HUES6 (cell line): ENCODE data around the gene PRAME.
"Not testable (repeated sequence)": the region's sequence is repeated elsewhere in the genome, so short reads cannot be mapped to it uniquely, and the experiment has no call there.

ENCODE experiments used
- H3K27ac ChIP-seq: 2 replicates; pipeline ENCODE4 v1.7.0; 2013; ENCODE audit warnings: low read depth, mild to moderate bottlenecking, low read length, inconsistent platforms
- H3K27me3 ChIP-seq: 2 replicates; pipeline ENCODE4 v1.6.1; 2013; ENCODE audit warnings: low read length; ENCODE audit not compliant: control insufficient read depth, insufficient read depth
- H3K36me3 ChIP-seq: 2 replicates; pipeline ENCODE4 v1.6.1; 2013; ENCODE audit warnings: low read length; ENCODE audit not compliant: control insufficient read depth, insufficient read depth
- H3K4me1 ChIP-seq: 2 replicates; pipeline ENCODE4 v1.6.1; 2013; ENCODE audit warnings: low read length; ENCODE audit not compliant: control insufficient read depth, insufficient read depth
- H3K4me3 ChIP-seq: 2 replicates; pipeline ENCODE4 v1.5.1; 2013; ENCODE audit warnings: low read depth, low read length
- H3K9ac ChIP-seq: one replicate; pipeline ENCODE4 v1.6.1; 2013; ENCODE audit warnings: mild to moderate bottlenecking, low read length
- H3K9me3 ChIP-seq: 2 replicates; pipeline ENCODE4 v1.6.1; 2013; ENCODE audit warnings: low read depth, low read length; ENCODE audit not compliant: control insufficient read depth, insufficient read depth

PRAME gene

DNA sequence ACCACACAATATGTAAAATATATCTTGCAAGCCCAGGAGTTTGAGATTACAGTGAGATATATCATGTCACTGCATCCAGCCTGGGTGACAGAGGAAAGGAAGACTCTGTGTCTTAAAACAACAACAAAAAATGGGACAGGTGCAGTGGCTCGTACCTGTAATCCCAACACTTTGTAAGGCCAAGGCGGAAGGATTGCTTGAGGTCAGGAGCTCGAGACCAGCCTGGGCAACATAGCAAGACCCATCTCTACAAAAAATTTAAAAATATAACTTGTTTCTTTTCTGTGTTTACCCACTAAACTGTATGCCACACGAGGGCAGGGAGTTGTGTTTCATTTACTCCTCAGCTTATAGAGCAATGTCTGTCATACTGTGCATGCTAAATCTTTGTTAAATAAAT, 42.1 kb downstream of the PRAME start:
- Histone ChIP-seq H3K27me3 (peaks cover 79% of the 10 kb centered on the region), H3K4me3 (no peak overlapping the region), H3K36me3 (no peaks in the 10 kb centered on the region), H3K27ac (no peak overlapping the region), H3K4me1 (peaks cover 12% of the 10 kb centered on the region; the same call in 1 of the 2 replicates), H3K9ac (no peak overlapping the region), H3K9me3 (no peaks in the 10 kb centered on the region)

DNA sequence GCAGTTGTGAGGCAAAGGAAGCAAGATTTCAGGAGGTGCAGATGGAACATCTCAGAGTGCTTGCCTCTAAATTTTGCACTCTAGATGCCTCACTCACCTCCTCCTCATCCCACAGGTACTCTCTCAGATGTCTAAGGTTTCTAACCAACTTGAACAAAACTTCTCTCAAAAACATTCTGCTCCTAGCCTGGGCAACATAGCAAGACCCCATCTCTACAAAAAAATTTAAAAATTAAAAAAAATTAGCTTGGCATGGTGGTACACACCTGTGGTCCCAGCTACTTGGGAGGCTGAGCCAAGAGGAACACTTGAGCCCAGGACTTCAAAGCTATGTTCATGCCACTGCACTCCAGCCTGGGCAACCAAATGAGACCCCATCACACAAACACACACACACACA, 43.2 kb downstream of the PRAME start:
- Histone ChIP-seq H3K36me3 (no peaks in the 10 kb centered on the region), H3K4me1 (peaks cover 12% of the 10 kb centered on the region; the same call in 1 of the 2 replicates), H3K27ac (no peak overlapping the region), H3K27me3 (peaks cover 77% of the 10 kb centered on the region), H3K9me3 (0 out of 2 replicates have a peak, but pooled peaks cover 3% of the 10 kb centered on the region), H3K4me3 (no peak overlapping the region), H3K9ac (no peak overlapping the region)

DNA sequence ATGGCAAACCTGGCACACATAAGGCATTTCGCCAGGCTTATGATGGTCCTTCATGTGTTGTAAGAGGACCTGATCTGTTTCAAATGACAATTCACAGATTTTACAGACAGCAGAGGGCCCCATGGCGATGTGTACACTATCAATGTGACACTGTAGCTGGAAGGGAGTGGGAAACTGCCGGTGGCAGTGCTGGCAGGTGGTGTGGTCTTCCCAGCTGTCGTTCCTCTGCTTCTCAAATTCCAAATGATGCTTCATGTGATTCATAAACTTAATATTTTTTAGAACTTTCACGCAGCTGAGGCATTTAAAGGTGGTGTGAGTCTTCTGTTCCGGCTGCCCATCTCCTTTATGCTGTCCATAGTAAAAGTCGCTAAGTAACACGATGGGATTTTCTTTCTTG, 44.6 kb downstream of the PRAME start:
- H3K27me3 ChIP-seq: peaks cover 65% of the 10 kb centered on the region

DNA sequence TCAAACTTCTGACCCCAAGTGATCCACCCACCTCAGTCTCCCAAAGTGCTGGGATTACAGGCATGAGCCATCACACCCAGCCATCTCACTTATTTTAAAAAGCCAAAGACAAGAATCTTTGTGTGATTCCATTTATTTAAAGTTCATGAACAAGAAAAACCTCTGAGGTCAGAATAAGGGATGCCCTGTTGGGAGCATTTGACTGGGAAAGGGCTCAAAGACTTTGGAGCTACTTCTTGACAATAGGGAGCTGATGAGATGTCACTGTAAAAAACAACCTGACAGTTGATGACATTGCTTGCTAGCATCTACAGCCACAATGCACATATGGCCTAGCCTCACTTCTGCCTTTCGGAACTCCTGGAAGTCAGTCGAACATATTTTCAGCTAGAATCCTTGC, 45.4 kb downstream of the PRAME start:
- H3K9me3 ChIP-seq: peaks cover 13% of the 10 kb centered on the region; the same call in 1 of the 2 replicates
- no peak overlapping the region for H3K4me3 ChIP-seq
- H3K27ac ChIP-seq: no peak overlapping the region
- H3K4me1 ChIP-seq: no peaks in the 10 kb centered on the region
- H3K9ac ChIP-seq: no peak overlapping the region
- H3K36me3 ChIP-seq: no peaks in the 10 kb centered on the region
- H3K27me3 ChIP-seq: peaks cover 60% of the 10 kb centered on the region

More for the DNA sequence above, 44.6 kb downstream of the PRAME start:
- H3K36me3 ChIP-seq, H3K4me1 ChIP-seq, H3K27ac ChIP-seq, H3K4me3 ChIP-seq, H3K9ac ChIP-seq, H3K9me3 ChIP-seq: not testable (repeated sequence)

DNA sequence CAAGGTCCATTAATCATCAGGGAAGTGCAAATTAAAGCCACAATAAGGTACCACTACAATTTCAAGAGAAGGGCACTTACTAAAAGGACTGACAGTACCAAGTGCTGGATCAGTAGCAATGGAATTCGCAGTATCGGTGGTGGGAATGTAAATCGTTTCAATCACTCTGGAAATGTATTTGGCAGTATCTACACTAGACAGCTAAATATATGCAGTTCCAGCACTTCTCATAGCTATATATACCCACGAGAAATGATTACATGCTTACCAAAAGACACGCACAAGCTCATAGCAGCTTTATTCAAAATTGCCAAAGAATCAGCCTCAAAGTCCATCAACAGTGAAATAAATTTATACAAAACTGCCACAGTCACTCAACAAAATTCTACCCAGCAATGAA, 46.1 kb downstream of the PRAME start:
- H3K4me3 ChIP-seq: no peak overlapping the region
- H3K9me3 ChIP-seq: peaks cover 13% of the 10 kb centered on the region; the same call in 1 of the 2 replicates
- H3K27me3 ChIP-seq: peaks cover 63% of the 10 kb centered on the region
- H3K4me1 ChIP-seq: no peaks in the 10 kb centered on the region
- no peak overlapping the region for H3K9ac ChIP-seq
- H3K27ac ChIP-seq: no peak overlapping the region
- H3K36me3 ChIP-seq: no peaks in the 10 kb centered on the region

DNA sequence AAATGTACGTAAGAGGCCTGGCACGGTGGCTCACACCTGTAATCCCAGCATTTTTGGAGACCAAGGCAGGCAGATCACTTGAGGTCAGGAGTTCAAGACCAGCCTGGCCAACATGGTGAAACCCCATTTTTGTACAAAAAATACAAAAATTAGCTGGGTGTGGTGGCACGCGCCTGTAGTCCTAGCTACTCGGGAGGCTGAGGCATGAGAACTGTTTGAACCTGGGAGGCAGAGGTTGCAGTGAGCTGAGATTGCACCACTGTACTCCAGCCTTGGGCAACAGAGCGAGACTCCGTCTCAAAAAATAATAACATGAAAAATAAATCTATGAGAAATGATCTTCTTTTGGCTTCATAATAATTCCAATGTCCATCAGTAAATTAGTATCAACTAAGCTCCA, 48.2 kb downstream of the PRAME start:
- not testable (repeated sequence) for H3K9ac ChIP-seq, H3K36me3 ChIP-seq, H3K4me3 ChIP-seq, H3K27ac ChIP-seq, H3K4me1 ChIP-seq
- H3K9me3 ChIP-seq: peaks cover 13% of the 10 kb centered on the region; the same call in 1 of the 2 replicates
- peaks cover 51% of the 10 kb centered on the region for H3K27me3 ChIP-seq

DNA sequence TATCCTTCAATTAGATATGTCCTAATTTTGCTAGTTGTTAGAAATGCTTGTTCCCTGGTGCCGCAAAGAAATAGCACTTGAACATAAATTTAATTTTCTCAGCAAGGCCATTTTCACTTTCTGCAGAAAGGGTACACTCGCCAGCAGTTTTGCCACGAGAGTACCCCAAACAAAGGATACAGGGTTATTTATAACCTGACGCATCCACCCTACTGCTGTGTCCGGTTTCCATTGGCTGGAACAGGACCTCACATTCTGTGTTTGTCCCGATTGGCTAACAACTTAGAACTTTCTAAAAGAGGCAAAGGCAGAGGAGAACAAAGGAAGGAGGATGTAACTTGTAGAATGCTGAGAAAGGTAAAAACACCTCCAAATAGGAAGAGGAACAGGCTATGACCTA, 49.2 kb downstream of the PRAME start:
- H3K4me1 ChIP-seq, H3K4me3 ChIP-seq, H3K36me3 ChIP-seq, H3K9ac ChIP-seq, H3K27ac ChIP-seq: not testable (repeated sequence)
- H3K27me3 ChIP-seq: peaks cover 42% of the 10 kb centered on the region
- H3K9me3 ChIP-seq: peaks cover 13% of the 10 kb centered on the region; the same call in 1 of the 2 replicates

DNA sequence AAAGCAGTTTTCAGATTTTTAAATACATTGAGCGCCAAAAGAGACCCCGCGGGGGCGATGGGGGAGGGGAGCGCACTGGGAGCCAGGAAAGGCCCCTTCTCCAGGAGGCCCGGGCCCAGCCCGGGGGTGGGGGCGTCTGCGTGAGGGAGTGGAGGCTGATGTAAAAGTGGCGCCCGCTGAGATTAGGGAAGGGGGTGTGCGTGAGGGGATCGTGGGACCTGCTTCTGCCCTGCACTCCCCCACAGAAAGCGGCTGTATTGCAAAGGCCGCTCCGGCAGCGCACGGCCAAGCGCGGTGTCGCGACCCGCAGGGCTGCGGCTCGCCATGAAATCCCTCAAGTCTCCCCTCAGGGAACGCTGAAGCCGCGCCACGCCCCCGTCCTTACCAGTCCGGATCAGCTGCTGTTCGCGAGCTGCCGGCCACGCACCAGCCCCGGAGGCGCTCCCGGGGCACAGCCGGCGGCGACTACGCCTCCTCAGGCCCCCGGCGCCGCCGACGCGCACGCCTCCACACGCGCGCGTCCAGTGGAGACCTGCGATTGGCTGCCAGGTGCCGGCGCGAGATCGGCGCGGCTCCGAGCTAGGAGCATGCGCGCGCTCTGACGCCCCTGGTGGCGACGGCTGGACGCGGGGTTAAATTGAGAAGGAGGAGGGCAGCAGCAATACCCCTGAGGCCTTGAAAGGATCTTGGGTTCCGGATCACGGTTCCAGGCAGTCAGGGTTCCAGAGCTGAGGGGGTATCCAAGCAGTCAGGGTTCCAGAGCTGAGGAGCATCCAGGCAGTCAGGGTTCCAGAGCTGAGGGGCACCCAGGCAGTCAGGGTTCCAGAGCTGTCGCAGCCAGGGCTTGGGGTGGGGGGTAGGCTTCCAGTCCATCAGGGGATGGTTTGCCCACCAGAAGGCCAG, 50.5 kb downstream of the PRAME start, which contains the start of gene ZNF280B:
TSS of gene ZNF280B (minus strand) at position 469 of the 903 bp plus-strand sequence. CDS start 19,344 bp downstream, outside the sequence.
- Histone ChIP-seq H3K9me3 (peaks cover 13% of the 10 kb centered on the region; the same call in 1 of the 2 replicates), H3K4me1 (peaks cover 3% of the 10 kb centered on the region; the same call in 1 of the 2 replicates), H3K36me3 (peaks cover 22% of the 10 kb centered on the region), H3K27ac (peak within 1 kb of the TSS; percentile 42; the same call in 1 of the 2 replicates), H3K4me3 (peak within 1 kb of the TSS; percentile 98), H3K9ac (peak within 1 kb of the TSS; percentile 80), H3K27me3 (peaks cover 28% of the 10 kb centered on the region)

DNA sequence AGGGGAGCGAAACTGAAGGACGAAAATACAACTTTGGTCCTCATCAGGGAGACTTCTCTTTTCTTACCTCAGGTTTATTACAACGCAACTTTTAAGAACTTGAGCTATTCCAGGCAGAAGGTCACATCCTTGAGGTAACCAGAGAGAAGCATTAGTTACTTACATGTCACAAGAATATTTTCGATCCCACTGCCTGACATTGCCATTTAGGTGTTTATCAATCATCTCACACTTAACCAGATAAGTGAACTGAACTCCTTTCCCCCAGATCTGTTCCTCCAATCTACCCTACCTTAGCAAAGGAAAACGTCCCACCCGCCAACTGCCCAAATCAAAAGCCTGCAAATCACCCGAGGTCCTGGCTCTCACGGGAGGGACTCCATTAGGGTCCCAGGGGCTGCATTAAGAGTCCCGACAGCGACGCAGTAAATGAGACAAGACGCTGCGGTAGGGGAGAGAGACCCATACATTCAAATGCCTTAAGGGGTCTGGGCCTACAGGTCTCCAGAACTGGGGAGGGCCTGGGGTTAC, 51.3 kb downstream of the PRAME start:
- Histone ChIP-seq H3K4me3 (peak overlapping the region; percentile 98), H3K27me3 (peaks cover 21% of the 10 kb centered on the region), H3K36me3 (peaks cover 29% of the 10 kb centered on the region), H3K4me1 (peaks cover 3% of the 10 kb centered on the region; the same call in 1 of the 2 replicates), H3K27ac (peak overlapping the region; percentile 42; the same call in 1 of the 2 replicates), H3K9me3 (peaks cover 13% of the 10 kb centered on the region; the same call in 1 of the 2 replicates), H3K9ac (peak overlapping the region; percentile 80)

DNA sequence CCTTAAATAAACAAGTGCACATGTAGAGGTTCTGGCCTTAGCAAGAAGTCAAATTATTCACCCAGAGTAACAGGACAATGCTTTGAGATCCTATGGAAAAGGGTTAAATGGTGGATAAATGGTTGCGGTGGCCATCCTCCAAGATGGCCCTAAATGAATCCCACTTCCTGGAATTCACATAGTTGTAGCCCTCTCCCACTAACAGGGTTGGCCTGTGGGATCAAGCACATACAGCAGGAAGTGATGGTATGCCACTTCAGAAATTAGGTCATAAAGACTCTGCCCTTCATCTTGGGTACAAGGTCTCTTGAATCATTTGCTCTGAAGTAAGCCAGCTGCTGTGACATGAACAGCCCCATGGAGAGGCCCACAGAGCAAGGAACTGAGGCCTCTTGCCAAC, 52.3 kb downstream of the PRAME start:
- Histone ChIP-seq H3K9me3 (peaks cover 13% of the 10 kb centered on the region; the same call in 1 of the 2 replicates), H3K9ac (no peak overlapping the region), H3K4me1 (peaks cover 3% of the 10 kb centered on the region; the same call in 1 of the 2 replicates), H3K27ac (no peak overlapping the region), H3K36me3 (peaks cover 38% of the 10 kb centered on the region), H3K27me3 (peaks cover 11% of the 10 kb centered on the region; the same call in 1 of the 2 replicates), H3K4me3 (no peak overlapping the region)

DNA sequence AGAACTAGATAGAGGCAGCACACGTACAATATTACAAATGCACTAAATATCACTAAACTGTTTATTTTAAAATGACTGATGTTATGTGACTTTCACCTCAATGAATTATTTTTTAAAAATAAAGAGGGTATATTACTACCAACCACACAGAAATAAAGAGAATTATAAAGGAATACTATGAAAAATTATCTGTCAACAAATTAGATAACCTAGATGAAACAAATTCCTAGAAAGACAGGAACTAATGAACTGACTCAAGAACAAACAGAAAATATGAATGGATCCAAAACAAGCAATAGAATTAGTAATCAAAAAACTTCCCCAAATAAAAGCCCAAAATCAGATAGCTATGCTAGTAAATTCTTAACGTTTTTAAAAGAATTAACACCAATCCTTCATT, 60.8 kb downstream of the PRAME start:
- no peak overlapping the region for H3K9ac ChIP-seq
- H3K9me3 ChIP-seq: no peaks in the 10 kb centered on the region
- H3K4me3 ChIP-seq: no peak overlapping the region
- H3K27ac ChIP-seq: no peak overlapping the region
- peaks cover 25% of the 10 kb centered on the region for H3K36me3 ChIP-seq
- no peaks in the 10 kb centered on the region for H3K4me1 ChIP-seq
- no peaks in the 10 kb centered on the region for H3K27me3 ChIP-seq
